ENCODE data around the gene FAM13B.
"Not testable (repeated sequence)": the region's sequence is repeated elsewhere in the genome, so short reads cannot be mapped to it uniquely, and the experiment has no call there.

Gene FAM13B

GRCh38 chr5:138035605-138036537 is 3.0 kb upstream of the FAM13B start:
- peak in 51 of 56 donors; percentile 6 to 80 (median 55) for DNase-seq

GRCh38 chr5:138033907-138034306 is 1.0 kb upstream of the FAM13B start:
- DNase-seq: no peak

GRCh38 chr5:138033386-138033808 is 518 bp upstream of the FAM13B start:
- peak in 13 of 56 donors; percentile 24 to 66 (median 53) for DNase-seq

- peak in 42 of 56 donors; percentile 10 to 87 (median 63) for DNase-seq
Observed at GRCh38 chr5:138032028-138032571, 779 bp downstream of the FAM13B start.

- no peak for DNase-seq
Observed at GRCh38 chr5:138029944-138030343, 2.9 kb downstream of the FAM13B start.

- DNase-seq: no peak
Observed at GRCh38 chr5:138029501-138029900, 3.4 kb downstream of the FAM13B start.

- no peak for DNase-seq
Observed at GRCh38 chr5:138028971-138029365, 3.9 kb downstream of the FAM13B start.

- not testable (repeated sequence) for DNase-seq
Observed at GRCh38 chr5:138028262-138028970, 4.5 kb downstream of the FAM13B start.

- not testable (repeated sequence) for DNase-seq
Observed at GRCh38 chr5:138026793-138027192, 6.1 kb downstream of the FAM13B start.

GRCh38 chr5:138025285-138025684 is 7.6 kb downstream of the FAM13B start:
- DNase-seq: no peak

- no peak for DNase-seq
Observed at GRCh38 chr5:138024117-138024516, 8.8 kb downstream of the FAM13B start.

GRCh38 chr5:138022912-138023311 is 10.0 kb downstream of the FAM13B start:
- no peak for DNase-seq

- DNase-seq: no peak
Observed at GRCh38 chr5:138021771-138022170, 11.1 kb downstream of the FAM13B start.

GRCh38 chr5:138018849-138019248 is 14.0 kb downstream of the FAM13B start:
- DNase-seq: no peak

- no peak for DNase-seq
Observed at GRCh38 chr5:138015916-138016315, 17.0 kb downstream of the FAM13B start.

- DNase-seq: no peak
Observed at GRCh38 chr5:138011991-138012390, 20.9 kb downstream of the FAM13B start.

GRCh38 chr5:138000102-138000723 is 32.7 kb downstream of the FAM13B start:
- DNase-seq: peak in 1 of 56 donors; percentile 27

- no peak for DNase-seq
Observed at GRCh38 chr5:137997726-137998213, 35.1 kb downstream of the FAM13B start.

GRCh38 chr5:137995749-137996128 is 37.1 kb downstream of the FAM13B start:
- no peak for DNase-seq

- DNase-seq: no peak
Observed at GRCh38 chr5:137995077-137995748, 37.7 kb downstream of the FAM13B start.

- no peak for DNase-seq
Observed at GRCh38 chr5:137994556-137994955, 38.3 kb downstream of the FAM13B start.
